ENCODE results near the gene PADI2.

GRCh38 chr1:17120481-17120877 lies 1.2 kb upstream of the PADI2 start:
- no peak for TF ChIP-seq CTCF (IDR thresholded peaks at IDR 0.05)
- TF ChIP-seq EP300 (IDR thresholded peaks at IDR 0.05): no peak

Measured in stomach (tissue), 4 donors.